ENCODE measurements around the gene BSN.

Gene BSN

GRCh38 chr3:49656541-49657112 is 102.3 kb downstream of the BSN start:
- no peak for DNase-seq

GRCh38 chr3:49657208-49657915 is 103.1 kb downstream of the BSN start:
- DNase-seq, result no peak

GRCh38 chr3:49658711-49659110 is 104.4 kb downstream of the BSN start:
- DNase-seq, result no peak

DNA sequence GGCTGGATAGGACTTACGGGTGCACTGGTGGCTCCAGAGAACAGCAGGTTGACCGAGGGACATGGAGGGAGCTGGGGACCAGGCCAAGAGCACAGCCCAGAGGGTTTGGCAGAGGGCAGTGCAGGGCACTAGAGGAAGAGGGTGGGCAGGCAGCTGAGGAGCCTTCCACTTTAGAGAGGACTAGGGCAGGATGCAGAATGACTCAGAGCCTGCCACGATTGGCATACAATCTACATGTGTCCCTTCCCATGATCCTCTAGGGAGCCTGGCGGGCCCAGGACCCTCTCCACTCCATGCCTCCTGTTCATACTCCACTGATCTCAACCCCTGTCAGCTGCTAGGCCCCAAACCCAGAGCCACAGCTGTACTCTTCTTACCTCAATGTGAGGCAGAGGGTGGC is 105.5 kb downstream of the BSN start:
- DNase-seq, result no peak

DNA sequence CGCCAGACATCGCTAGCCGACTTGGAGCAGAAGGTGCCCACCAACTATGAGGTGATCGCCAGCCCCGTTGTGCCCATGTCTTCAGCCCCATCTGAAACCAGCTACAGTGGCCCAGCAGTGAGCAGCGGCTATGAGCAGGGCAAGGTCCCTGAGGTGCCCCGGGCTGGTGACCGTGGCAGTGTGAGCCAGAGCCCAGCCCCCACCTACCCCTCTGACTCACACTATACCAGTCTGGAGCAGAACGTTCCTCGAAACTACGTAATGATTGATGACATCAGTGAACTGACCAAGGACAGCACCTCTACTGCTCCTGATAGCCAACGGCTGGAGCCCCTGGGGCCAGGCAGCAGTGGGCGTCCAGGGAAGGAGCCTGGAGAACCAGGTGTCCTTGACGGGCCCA is 107.0 kb downstream of the BSN start:
- no peak for DNase-seq

- no peak for DNase-seq
Observed at GRCh38 chr3:49662021-49662420, 107.7 kb downstream of the BSN start.

DNA sequence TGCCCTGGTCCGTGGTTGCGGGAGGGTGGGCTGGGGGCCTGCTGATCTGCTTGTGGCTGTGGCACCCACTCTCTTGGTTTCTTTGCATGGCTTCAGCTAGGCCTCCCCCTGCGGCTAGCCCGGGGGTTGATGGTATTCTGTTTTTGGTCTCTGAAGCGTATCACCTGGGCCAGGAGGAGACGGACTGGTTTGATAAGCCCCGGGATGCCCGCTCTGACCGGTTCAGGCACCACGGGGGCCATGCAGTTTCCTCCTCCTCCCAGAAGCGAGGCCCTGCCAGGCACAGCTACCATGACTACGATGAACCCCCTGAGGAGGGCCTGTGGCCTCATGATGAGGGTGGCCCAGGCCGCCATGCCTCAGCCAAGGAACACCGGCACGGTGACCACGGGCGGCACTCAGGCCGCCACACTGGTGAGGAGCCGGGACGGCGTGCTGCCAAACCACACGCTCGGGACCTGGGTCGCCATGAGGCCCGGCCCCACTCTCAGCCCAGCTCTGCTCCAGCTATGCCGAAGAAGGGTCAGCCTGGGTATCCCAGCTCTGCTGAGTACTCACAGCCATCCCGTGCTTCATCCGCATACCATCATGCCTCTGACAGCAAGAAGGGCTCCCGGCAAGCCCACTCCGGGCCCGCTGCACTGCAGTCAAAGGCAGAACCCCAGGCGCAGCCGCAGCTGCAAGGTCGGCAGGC is 108.6 kb downstream of the BSN start:
- no peak for DNase-seq

DNA sequence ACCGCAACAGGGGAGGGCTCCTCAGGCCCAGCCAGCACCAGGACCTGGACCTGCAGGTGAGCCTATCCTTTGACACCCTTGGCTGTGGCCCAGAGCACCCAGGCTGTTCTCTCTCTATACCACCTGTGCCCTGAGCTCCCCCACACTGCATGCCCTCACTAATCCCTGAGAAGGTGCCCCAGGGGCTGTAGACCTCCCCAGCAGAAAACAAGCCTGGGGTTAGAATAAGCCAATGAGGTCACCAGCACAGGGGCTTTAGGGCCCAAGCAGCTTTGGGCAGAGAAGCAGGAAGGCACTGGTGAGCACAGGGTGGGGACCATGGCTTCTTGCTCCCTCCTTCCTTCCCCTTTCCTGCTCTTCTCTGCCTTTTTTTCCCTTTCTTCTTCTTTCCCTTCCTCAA is 109.6 kb downstream of the BSN start:
- DNase-seq, result no peak

DNA sequence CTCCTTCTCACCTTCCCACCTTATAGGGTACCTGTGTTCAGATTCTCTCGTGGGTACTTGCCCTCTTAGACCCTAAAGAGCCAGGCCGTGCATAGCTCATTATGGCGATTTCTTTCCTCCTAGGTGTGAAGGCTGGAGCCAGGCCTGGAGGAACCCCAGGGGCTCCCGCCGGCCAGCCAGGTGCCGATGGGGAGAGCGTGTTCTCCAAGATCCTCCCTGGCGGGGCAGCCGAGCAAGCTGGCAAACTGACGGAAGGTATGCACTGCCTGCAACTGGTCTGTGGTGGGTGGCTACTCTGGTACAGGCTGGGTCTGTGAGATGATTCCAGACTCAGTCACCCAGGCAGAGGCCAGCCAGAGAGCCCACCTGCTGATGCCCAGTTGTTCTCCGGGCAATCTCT is 110.0 kb downstream of the BSN start:
- no peak for DNase-seq

GRCh38 chr3:49665822-49666519 is 111.7 kb downstream of the BSN start:
- no peak for DNase-seq

DNA sequence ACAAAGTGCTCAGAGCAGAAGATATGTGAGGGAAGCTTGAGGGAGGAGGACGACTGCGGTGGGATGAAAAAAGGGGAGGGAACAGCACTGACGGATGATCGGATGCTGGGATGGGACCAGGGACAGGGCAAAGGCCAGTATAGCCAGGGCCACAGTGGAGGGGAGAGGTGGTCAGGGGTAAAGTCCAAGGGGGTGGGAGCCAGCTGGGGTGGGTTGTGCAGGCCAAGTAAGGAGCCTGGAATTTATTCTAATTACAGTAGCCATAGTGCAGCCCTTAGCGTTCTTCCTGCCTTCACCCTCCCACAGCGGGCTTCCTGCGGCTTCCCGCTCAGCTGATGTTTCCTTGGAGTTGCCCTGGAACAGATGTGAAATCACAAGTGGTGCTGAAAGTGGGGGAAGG is 112.3 kb downstream of the BSN start:
- DNase-seq, result no peak

- no peak for DNase-seq
Observed at GRCh38 chr3:49667701-49668413, 113.6 kb downstream of the BSN start.

- DNase-seq, result no peak
Observed at GRCh38 chr3:49668414-49668797, 114.1 kb downstream of the BSN start.

GRCh38 chr3:49668861-49669260 is 114.6 kb downstream of the BSN start:
- DNase-seq, result no peak

GRCh38 chr3:49669352-49669751 is 115.1 kb downstream of the BSN start:
- DNase-seq, result no peak

- DNase-seq, result no peak
Observed at GRCh38 chr3:49670940-49671290, 116.6 kb downstream of the BSN start.

GRCh38 chr3:49671291-49672288 is 117.3 kb downstream of the BSN start:
- no peak for DNase-seq

GRCh38 chr3:49673121-49673714 is 118.9 kb downstream of the BSN start:
- no peak for DNase-seq

GRCh38 chr3:49673715-49674496 is 119.6 kb downstream of the BSN start, which contains the start of gene APEH:
APEH (plus strand) TSS chr3:49674351; CDS start chr3:49674402, 51 bp downstream.
- DNase-seq, result no peak

- no peak for DNase-seq
Observed at GRCh38 chr3:49674497-49674983, 120.3 kb downstream of the BSN start.
